ENCODE measurements around the gene DOCK6.

GRCh38 chr19:11291991-11292390 is 29.7 kb upstream of the DOCK6 start:
- TF ChIP-seq EP300 (IDR thresholded peaks at IDR 0.05) (no peak), CTCF (IDR thresholded peaks at IDR 0.05) (no peak)

All from ovary (tissue), 3 donors.